ENCODE data around the gene CXCR3. TPM values are rescaled to one million over a fixed set of nuclear protein-coding genes. Genes with fewer than 3 reads are reported as not detected.

The CXCR3 gene
- total RNA-seq, 3 donors from 2014 or later: not detected

DNA sequence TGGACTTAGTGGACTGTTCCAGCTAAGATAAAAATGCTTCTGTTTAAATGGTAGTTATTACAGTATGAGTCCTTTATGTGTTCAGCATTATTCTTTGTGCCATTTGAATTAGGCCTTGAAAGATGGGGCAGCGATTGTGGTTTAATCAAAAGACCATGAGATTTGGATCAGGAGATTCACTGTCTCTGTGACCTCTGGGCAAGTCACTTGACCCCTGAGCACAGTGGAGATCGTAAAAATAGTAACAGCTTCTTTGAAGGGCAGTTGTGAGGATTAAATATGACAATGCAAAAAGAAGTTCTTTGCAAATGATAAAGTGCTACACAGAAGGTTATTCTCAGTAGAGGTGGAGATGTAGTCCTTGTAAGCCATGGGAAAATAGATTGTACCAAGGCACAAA, 10.8 kb downstream of the CXCR3 start:
- Histone ChIP-seq H3K4me3 (no peak overlapping the region), H3K27me3 (peaks cover 0 to 41% of the 10 kb centered on the region in 2 donors), H3K36me3 (no peaks in the 10 kb centered on the region), H3K27ac (no peak overlapping the region), H3K4me1 (no peaks in the 10 kb centered on the region), H3K9me3 (peaks cover 5 to 8% of the 10 kb centered on the region in 2 donors)
- TF ChIP-seq, protein P1, sequence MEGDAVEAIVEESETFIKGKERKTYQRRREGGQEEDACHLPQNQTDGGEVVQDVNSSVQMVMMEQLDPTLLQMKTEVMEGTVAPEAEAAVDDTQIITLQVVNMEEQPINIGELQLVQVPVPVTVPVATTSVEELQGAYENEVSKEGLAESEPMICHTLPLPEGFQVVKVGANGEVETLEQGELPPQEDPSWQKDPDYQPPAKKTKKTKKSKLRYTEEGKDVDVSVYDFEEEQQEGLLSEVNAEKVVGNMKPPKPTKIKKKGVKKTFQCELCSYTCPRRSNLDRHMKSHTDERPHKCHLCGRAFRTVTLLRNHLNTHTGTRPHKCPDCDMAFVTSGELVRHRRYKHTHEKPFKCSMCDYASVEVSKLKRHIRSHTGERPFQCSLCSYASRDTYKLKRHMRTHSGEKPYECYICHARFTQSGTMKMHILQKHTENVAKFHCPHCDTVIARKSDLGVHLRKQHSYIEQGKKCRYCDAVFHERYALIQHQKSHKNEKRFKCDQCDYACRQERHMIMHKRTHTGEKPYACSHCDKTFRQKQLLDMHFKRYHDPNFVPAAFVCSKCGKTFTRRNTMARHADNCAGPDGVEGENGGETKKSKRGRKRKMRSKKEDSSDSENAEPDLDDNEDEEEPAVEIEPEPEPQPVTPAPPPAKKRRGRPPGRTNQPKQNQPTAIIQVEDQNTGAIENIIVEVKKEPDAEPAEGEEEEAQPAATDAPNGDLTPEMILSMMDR (IDR thresholded peaks at IDR 0.05): no peak
- no peak for TF ChIP-seq POLR2A (IDR thresholded peaks at IDR 0.05)
- intact Hi-C loops (cut with DNase I; ENCODE audit: low total_unique reads): no loop called here
- no peak for DNase-seq (ENCODE audit: low spot score in 2 of 2)

DNA sequence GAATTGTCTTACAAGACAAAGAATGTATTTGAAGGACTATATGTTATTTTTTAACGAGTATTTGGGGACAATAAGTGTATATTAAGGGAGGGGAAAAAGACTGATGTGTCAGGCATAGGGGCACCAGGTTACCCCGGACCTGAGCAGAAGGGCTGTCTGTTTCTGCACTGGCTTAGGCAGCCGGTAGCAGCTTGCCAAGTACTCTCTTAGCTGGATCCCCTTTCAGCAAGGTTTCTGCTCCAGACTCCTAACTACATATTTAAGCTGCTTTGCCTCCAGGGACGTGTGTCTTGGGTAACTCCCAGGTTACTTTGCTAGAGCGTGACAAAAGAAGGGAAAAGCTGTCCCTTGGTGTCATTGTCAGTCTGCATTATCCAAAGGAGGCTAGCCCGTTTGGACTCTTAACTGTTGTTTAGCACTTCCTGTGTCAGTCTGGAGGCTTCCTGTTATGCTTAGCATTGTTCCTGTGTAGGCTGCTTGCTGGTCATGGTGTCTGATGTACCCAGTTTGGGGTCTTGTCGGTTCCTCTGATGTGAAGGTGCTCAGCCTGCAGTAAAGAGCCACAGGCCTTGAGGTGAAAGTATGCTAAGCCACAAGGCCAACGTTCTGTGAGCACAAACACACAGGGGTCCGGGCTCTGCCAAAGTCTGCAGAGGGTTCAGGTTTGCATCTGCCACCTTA, 11.6 kb downstream of the CXCR3 start:
- no peaks in the 10 kb centered on the region for H3K36me3 ChIP-seq
- H3K4me1 ChIP-seq: no peaks in the 10 kb centered on the region
- DNase-seq (ENCODE audit: low spot score in 2 of 2): no peak
- peaks cover 0 to 41% of the 10 kb centered on the region in 2 donors for H3K27me3 ChIP-seq
- no peak overlapping the region for H3K27ac ChIP-seq
- intact Hi-C loops (cut with DNase I; ENCODE audit: low total_unique reads): no loop called here
- H3K9me3 ChIP-seq: peaks cover 5 to 8% of the 10 kb centered on the region in 2 donors
- H3K4me3 ChIP-seq: no peak overlapping the region
- no peak for TF ChIP-seq POLR2AphosphoS5 (IDR thresholded peaks at IDR 0.05)
- TF ChIP-seq, protein P1 (IDR thresholded peaks at IDR 0.05): no peak
- TF ChIP-seq POLR2A (IDR thresholded peaks at IDR 0.05): no peak

- Histone ChIP-seq H3K4me3 (no peak overlapping the region), H3K9me3 (peaks cover 5 to 8% of the 10 kb centered on the region in 2 donors), H3K27ac (no peak overlapping the region), H3K4me1 (no peaks in the 10 kb centered on the region), H3K36me3 (no peaks in the 10 kb centered on the region), H3K27me3 (peaks cover 0 to 36% of the 10 kb centered on the region in 2 donors)
- TF ChIP-seq, protein P1 (IDR thresholded peaks at IDR 0.05): no peak
- DNase-seq (ENCODE audit: low spot score in 2 of 2): no peak
- intact Hi-C loops (cut with DNase I; ENCODE audit: low total_unique reads): no loop called here
These were observed 13.3 kb downstream of the CXCR3 start for GRCh38 chrX:71604796-71605568.

- TF ChIP-seq POLR2AphosphoS5 (IDR thresholded peaks at IDR 0.05) (no peak), POLR2A (IDR thresholded peaks at IDR 0.05) (no peak)
- TF ChIP-seq, protein P1 (IDR thresholded peaks at IDR 0.05): no peak
- intact Hi-C loops (cut with DNase I; ENCODE audit: low total_unique reads): no loop called here
- H3K4me1 ChIP-seq: no peaks in the 10 kb centered on the region
- no peak overlapping the region for H3K27ac ChIP-seq
- H3K9me3 ChIP-seq: peaks cover 5 to 8% of the 10 kb centered on the region in 2 donors
- H3K36me3 ChIP-seq: no peaks in the 10 kb centered on the region
- peaks cover 0 to 29% of the 10 kb centered on the region in 2 donors for H3K27me3 ChIP-seq
- H3K4me3 ChIP-seq: no peak overlapping the region
- DNase-seq (ENCODE audit: low spot score in 2 of 2): no peak
These were observed 14.2 kb downstream of the CXCR3 start for GRCh38 chrX:71604141-71604540.

GRCh38 chrX:71603618-71604017, 14.7 kb downstream of the CXCR3 start:
- no peaks in the 10 kb centered on the region for H3K4me1 ChIP-seq
- no peak for DNase-seq (ENCODE audit: low spot score in 2 of 2)
- H3K9me3 ChIP-seq: peaks cover 5 to 8% of the 10 kb centered on the region in 2 donors
- TF ChIP-seq, protein P1 (IDR thresholded peaks at IDR 0.05): no peak
- TF ChIP-seq POLR2A (IDR thresholded peaks at IDR 0.05): no peak
- no peak for TF ChIP-seq POLR2AphosphoS5 (IDR thresholded peaks at IDR 0.05)
- H3K36me3 ChIP-seq: no peaks in the 10 kb centered on the region
- H3K4me3 ChIP-seq: no peak overlapping the region
- H3K27me3 ChIP-seq: peaks cover 0 to 30% of the 10 kb centered on the region in 2 donors
- H3K27ac ChIP-seq: no peak overlapping the region
- intact Hi-C loops (cut with DNase I; ENCODE audit: low total_unique reads): no loop called here
